ENCODE data around the gene GTF3C2.
"Not testable (repeated sequence)": the region's sequence is repeated elsewhere in the genome, so short reads cannot be mapped to it uniquely, and the experiment has no call there.

Gene GTF3C2

DNA sequence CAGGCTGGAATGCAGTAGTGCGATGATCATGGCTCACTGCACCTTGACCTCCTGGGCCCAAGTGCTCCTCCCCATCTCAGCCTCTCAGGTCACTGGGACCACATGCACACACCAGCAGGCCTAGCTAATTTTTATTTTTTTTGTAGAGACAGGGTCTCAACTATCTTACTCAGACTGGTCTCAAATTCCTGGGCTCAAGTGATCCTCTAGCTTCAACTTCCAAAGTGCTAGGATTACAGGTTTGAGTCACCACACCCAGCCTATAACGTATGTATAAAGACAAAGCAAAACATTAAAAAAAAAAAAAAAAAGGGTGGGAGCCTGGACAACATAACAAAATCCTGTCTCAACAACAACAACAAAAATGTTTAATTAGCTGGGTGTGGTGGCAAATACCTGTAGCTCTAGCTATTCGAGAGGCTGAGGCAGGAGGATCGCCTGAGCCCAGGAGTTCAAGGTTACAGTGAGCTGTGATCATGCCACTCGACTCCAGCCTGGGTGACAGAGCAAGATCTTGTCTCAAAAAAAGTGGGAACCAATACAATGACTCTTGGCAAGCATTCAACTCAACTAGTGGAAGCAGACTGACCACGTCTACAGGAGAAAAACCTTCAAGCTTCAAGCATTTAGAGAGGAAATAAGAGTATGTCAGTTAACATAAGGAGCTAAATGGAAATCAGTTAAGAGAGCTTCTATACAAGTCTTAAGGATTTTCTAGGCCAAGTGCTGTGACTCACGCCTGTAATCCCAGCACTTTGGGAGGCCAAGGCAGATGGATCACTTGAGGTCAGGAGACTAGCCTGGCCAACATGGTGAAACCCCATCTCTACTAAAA, 2.6 kb downstream of the GTF3C2 start:
- no CpG with 5 or more reads among the region's 7 CpGs for WGBS (ENCODE audit: extremely low coverage, insufficient coverage, low lambda C conversion rate)
- H3K4me2 ChIP-seq (ENCODE audit: low read length): no peak overlapping the region
- no peak overlapping the region for H3K18ac ChIP-seq (ENCODE audit: low read length)
- H3K36me3 ChIP-seq (ENCODE audit: control insufficient read depth, insufficient read depth, low read length): no peaks in the 10 kb centered on the region
- H3K4me3 ChIP-seq (ENCODE audit: low read length): no peak overlapping the region
- no peak overlapping the region for H2AK5ac ChIP-seq (ENCODE audit: low read length)
- peak; percentile 47 for DNase-seq
- H3K23ac ChIP-seq (ENCODE audit: low read length): no peak overlapping the region
- no peak overlapping the region for H2BK120ac ChIP-seq (ENCODE audit: low read depth, low read length)
- H4K5ac ChIP-seq (ENCODE audit: low read length): no peak overlapping the region
- no peaks in the 10 kb centered on the region for H3K4me1 ChIP-seq (ENCODE audit: control insufficient read depth, low read depth, low read length)
- H2BK15ac ChIP-seq (replicated peaks; ENCODE audit: low read depth): no peak overlapping the region
- H3K9ac ChIP-seq (ENCODE audit: low read length): no peak overlapping the region
- no peak overlapping the region for H2BK5ac ChIP-seq (ENCODE audit: low read length)
- peaks cover 7% of the 10 kb centered on the region for H3K79me1 ChIP-seq (ENCODE audit: low read length)
- H3K79me2 ChIP-seq (ENCODE audit: control insufficient read depth, insufficient read depth, low read length): peaks cover 49% of the 10 kb centered on the region
- H3K56ac ChIP-seq (ENCODE audit: low read length): no peak overlapping the region
- no peak overlapping the region for H3K27ac ChIP-seq (ENCODE audit: low read depth, low read length)
- no peak overlapping the region for H3K4ac ChIP-seq (ENCODE audit: low read depth, low read length)
- H4K8ac ChIP-seq (ENCODE audit: low read depth, low read length): no peak overlapping the region
- H3K27me3 ChIP-seq (ENCODE audit: insufficient read depth, low read length, poor library complexity): no peaks in the 10 kb centered on the region

- not testable (repeated sequence) for H3K4me1 ChIP-seq (ENCODE audit: control insufficient read depth, low read depth, low read length); H3K23ac ChIP-seq (ENCODE audit: low read length); H3K27ac ChIP-seq (ENCODE audit: low read depth, low read length); H3K4me2 ChIP-seq (ENCODE audit: low read length); H3K27me3 ChIP-seq (ENCODE audit: insufficient read depth, low read length, poor library complexity); H4K8ac ChIP-seq (ENCODE audit: low read depth, low read length); H2BK15ac ChIP-seq (replicated peaks; ENCODE audit: low read depth); H3K56ac ChIP-seq (ENCODE audit: low read length); DNase-seq; H2BK120ac ChIP-seq (ENCODE audit: low read depth, low read length); H3K9ac ChIP-seq (ENCODE audit: low read length); H2AK5ac ChIP-seq (ENCODE audit: low read length); H3K4me3 ChIP-seq (ENCODE audit: low read length); H3K79me1 ChIP-seq (ENCODE audit: low read length); H3K4ac ChIP-seq (ENCODE audit: low read depth, low read length); H3K18ac ChIP-seq (ENCODE audit: low read length); H4K5ac ChIP-seq (ENCODE audit: low read length); H3K36me3 ChIP-seq (ENCODE audit: control insufficient read depth, insufficient read depth, low read length); H2BK5ac ChIP-seq (ENCODE audit: low read length)
- no CpG with 5 or more reads among the region's 5 CpGs for whole genome bisulfite sequencing (ENCODE audit: extremely low coverage, insufficient coverage, low lambda C conversion rate)
- peaks cover 52% of the 10 kb centered on the region for H3K79me2 ChIP-seq (ENCODE audit: control insufficient read depth, insufficient read depth, low read length)
These were observed 3.2 kb downstream of the GTF3C2 start for GRCh38 chr2:27353386-27353761.

- DNase-seq: no peak
- no peak overlapping the region for H2BK5ac ChIP-seq (ENCODE audit: low read length)
- H3K27me3 ChIP-seq (ENCODE audit: insufficient read depth, low read length, poor library complexity): no peaks in the 10 kb centered on the region
- H3K18ac ChIP-seq (ENCODE audit: low read length): no peak overlapping the region
- no peak overlapping the region for H2BK15ac ChIP-seq (replicated peaks; ENCODE audit: low read depth)
- no peak overlapping the region for H3K27ac ChIP-seq (ENCODE audit: low read depth, low read length)
- no peak overlapping the region for H3K23ac ChIP-seq (ENCODE audit: low read length)
- no peaks in the 10 kb centered on the region for H3K4me1 ChIP-seq (ENCODE audit: control insufficient read depth, low read depth, low read length)
- no peak overlapping the region for H3K9ac ChIP-seq (ENCODE audit: low read length)
- no peak overlapping the region for H3K4me3 ChIP-seq (ENCODE audit: low read length)
- no peak overlapping the region for H2BK120ac ChIP-seq (ENCODE audit: low read depth, low read length)
- no peak overlapping the region for H4K5ac ChIP-seq (ENCODE audit: low read length)
- H3K36me3 ChIP-seq (ENCODE audit: control insufficient read depth, insufficient read depth, low read length): no peaks in the 10 kb centered on the region
- H3K79me1 ChIP-seq (ENCODE audit: low read length): peaks cover 5% of the 10 kb centered on the region
- no peak overlapping the region for H2AK5ac ChIP-seq (ENCODE audit: low read length)
- H3K4ac ChIP-seq (ENCODE audit: low read depth, low read length): no peak overlapping the region
- no peak overlapping the region for H3K4me2 ChIP-seq (ENCODE audit: low read length)
- no CpG with 5 or more reads among the region's 6 CpGs for WGBS (ENCODE audit: extremely low coverage, insufficient coverage, low lambda C conversion rate)
- no peak overlapping the region for H3K56ac ChIP-seq (ENCODE audit: low read length)
- H3K79me2 ChIP-seq (ENCODE audit: control insufficient read depth, insufficient read depth, low read length): peaks cover 59% of the 10 kb centered on the region
- no peak overlapping the region for H4K8ac ChIP-seq (ENCODE audit: low read depth, low read length)
These were observed 4.6 kb downstream of the GTF3C2 start for GRCh38 chr2:27351802-27352598.

DNA sequence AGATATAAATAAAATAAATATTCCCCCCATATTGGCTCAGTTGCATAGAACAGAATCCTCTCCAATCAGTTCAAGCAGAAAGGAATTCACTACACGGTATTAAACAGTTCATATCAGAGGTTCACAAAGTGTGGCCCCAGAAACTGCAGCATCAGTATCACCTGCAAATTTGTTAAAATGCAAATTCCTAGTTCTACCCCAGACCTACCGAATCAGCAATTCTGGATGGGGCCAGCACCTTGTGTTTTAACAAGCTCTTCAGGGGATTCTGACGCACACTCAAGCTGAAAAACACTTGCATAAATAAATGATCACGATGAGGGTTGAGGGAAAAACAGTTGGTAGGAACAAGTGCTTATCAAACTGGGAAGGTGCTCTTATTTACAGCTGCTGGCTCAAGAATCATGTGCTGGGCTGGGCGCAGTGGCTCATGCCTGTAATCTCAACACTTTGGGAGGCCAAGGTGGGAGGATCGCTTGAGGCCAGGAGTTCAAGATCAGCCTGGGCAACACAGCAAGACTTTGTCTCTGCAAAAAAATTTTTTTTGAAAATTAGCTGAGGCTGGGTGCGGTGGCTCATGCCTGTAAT, 6.4 kb downstream of the GTF3C2 start:
- Histone ChIP-seq H3K23ac (ENCODE audit: low read length) (no peak overlapping the region), H3K4me2 (ENCODE audit: low read length) (no peak overlapping the region), H3K18ac (ENCODE audit: low read length) (no peak overlapping the region), H3K79me2 (ENCODE audit: control insufficient read depth, insufficient read depth, low read length) (peaks cover 63% of the 10 kb centered on the region), H3K4ac (ENCODE audit: low read depth, low read length) (no peak overlapping the region), H2BK15ac (replicated peaks; ENCODE audit: low read depth) (no peak overlapping the region), H3K36me3 (ENCODE audit: control insufficient read depth, insufficient read depth, low read length) (no peaks in the 10 kb centered on the region), H4K5ac (ENCODE audit: low read length) (no peak overlapping the region), H3K27me3 (ENCODE audit: insufficient read depth, low read length, poor library complexity) (no peaks in the 10 kb centered on the region), H3K4me1 (ENCODE audit: control insufficient read depth, low read depth, low read length) (no peaks in the 10 kb centered on the region), H3K4me3 (ENCODE audit: low read length) (no peak overlapping the region), H3K79me1 (ENCODE audit: low read length) (peaks cover 8% of the 10 kb centered on the region), H4K8ac (ENCODE audit: low read depth, low read length) (no peak overlapping the region), H2AK5ac (ENCODE audit: low read length) (no peak overlapping the region), H3K9ac (ENCODE audit: low read length) (no peak overlapping the region), H3K27ac (ENCODE audit: low read depth, low read length) (no peak overlapping the region), H2BK120ac (ENCODE audit: low read depth, low read length) (no peak overlapping the region), H3K56ac (ENCODE audit: low read length) (no peak overlapping the region), H2BK5ac (ENCODE audit: low read length) (no peak overlapping the region)
- DNase-seq: no peak
- no CpG with 5 or more reads among the region's 7 CpGs for WGBS (ENCODE audit: extremely low coverage, insufficient coverage, low lambda C conversion rate)

DNA sequence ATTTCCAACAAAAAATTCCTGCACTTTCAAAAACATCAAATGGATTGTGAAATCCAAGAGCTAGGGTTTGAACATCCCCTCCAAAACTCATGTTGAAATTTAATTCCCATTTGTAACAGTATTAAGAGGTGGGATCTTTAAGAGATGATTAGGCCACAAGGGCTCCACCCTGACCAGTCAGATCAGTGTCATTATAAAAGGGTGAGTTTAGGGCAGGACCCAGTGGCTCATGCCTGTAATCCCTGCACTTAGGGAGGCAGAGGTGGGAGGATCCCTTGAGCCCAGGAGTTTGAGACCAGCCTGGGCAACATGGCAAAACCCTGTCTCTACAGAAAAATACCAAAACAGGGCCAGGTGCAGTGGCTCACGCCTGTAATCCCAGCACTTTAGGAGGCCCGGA, 8.9 kb downstream of the GTF3C2 start:
- H3K4me1 ChIP-seq (ENCODE audit: control insufficient read depth, low read depth, low read length): no peaks in the 10 kb centered on the region
- no peak overlapping the region for H3K27ac ChIP-seq (ENCODE audit: low read depth, low read length)
- H2BK5ac ChIP-seq (ENCODE audit: low read length): no peak overlapping the region
- H3K27me3 ChIP-seq (ENCODE audit: insufficient read depth, low read length, poor library complexity): no peaks in the 10 kb centered on the region
- H3K9ac ChIP-seq (ENCODE audit: low read length): no peak overlapping the region
- no peaks in the 10 kb centered on the region for H3K36me3 ChIP-seq (ENCODE audit: control insufficient read depth, insufficient read depth, low read length)
- no peak overlapping the region for H3K4me3 ChIP-seq (ENCODE audit: low read length)
- H2AK5ac ChIP-seq (ENCODE audit: low read length): no peak overlapping the region
- peaks cover 57% of the 10 kb centered on the region for H3K79me2 ChIP-seq (ENCODE audit: control insufficient read depth, insufficient read depth, low read length)
- no peak overlapping the region for H3K4me2 ChIP-seq (ENCODE audit: low read length)
- H3K23ac ChIP-seq (ENCODE audit: low read length): no peak overlapping the region
- no peak overlapping the region for H3K18ac ChIP-seq (ENCODE audit: low read length)
- no peak overlapping the region for H2BK15ac ChIP-seq (replicated peaks; ENCODE audit: low read depth)
- no peak overlapping the region for H3K4ac ChIP-seq (ENCODE audit: low read depth, low read length)
- no peak overlapping the region for H3K56ac ChIP-seq (ENCODE audit: low read length)
- WGBS (ENCODE audit: extremely low coverage, insufficient coverage, low lambda C conversion rate): no CpG with 5 or more reads among the region's 2 CpGs
- DNase-seq: no peak
- peaks cover 10% of the 10 kb centered on the region for H3K79me1 ChIP-seq (ENCODE audit: low read length)
- no peak overlapping the region for H4K5ac ChIP-seq (ENCODE audit: low read length)
- no peak overlapping the region for H2BK120ac ChIP-seq (ENCODE audit: low read depth, low read length)
- no peak overlapping the region for H4K8ac ChIP-seq (ENCODE audit: low read depth, low read length)
